SIG-M5 treated with dmso at 0.1 percent for 504 hours (cell line): Measurements from ENCODE around the gene C11orf97.
A peak's percentile ranks its signal among the peaks of the same experiment; 100 is the strongest.

Source experiments
- DNase-seq: peaks from one replicate; lab custom pipeline; 2025; ENCODE audit not compliant: unreplicated experiment; lab: John Stamatoyannopoulos, UW

The C11orf97 gene

GRCh38 chr11:94524341-94524740 lies 12.1 kb downstream of the C11orf97 start:
- no peak for DNase-seq

GRCh38 chr11:94525546-94526324 lies 13.5 kb downstream of the C11orf97 start:
- DNase-seq: no peak

- peak; percentile 56 for DNase-seq
Measured at GRCh38 chr11:94526645-94527438, 14.6 kb downstream of the C11orf97 start.

GRCh38 chr11:94528551-94528950 lies 16.3 kb downstream of the C11orf97 start:
- DNase-seq: no peak

DNA sequence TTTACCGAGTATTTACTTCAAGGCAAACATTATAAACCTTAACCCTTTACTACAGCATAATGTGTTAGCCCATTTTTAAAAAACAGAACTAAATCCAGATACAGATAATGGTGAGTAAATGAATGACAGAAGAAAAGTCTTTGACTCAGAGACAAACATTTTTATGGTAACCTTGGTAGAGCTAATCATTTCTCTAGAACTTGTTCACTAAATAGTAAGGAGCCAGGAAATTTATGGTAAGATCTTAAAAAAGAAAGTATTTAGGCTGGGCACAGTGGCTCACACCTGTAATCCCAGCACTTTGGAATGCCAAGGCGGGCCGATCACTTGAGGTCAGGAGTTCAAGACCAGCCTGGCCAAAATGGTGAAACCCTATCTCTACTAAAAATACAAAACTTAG lies 19.9 kb downstream of the C11orf97 start:
- no peak for DNase-seq

GRCh38 chr11:94533206-94533605 lies 20.9 kb downstream of the C11orf97 start:
- no peak for DNase-seq

GRCh38 chr11:94533696-94534630 lies 21.7 kb downstream of the C11orf97 start:
- DNase-seq: peak; percentile 83

DNA sequence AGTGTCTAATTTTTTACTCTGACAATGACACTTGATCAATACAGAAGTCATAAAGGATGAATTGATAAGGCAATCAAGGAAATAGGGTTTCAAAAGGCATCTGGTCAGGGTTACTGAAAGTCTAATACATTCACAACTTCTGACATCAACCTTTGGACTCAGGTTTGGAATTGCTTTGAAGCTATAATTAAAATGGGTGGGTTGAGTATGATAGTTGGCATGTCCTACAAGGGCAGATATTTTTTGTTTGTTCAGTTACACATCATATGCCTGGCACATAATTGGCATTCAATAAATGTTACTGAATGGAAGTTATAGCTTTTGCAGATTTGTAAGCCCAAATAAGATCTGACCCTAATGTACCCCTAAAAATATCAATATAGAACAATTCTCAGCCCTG lies 24.1 kb downstream of the C11orf97 start:
- DNase-seq: no peak

GRCh38 chr11:94537031-94537600 lies 24.9 kb downstream of the C11orf97 start:
- no peak for DNase-seq

- DNase-seq: no peak
Measured at GRCh38 chr11:94539420-94539819, 27.2 kb downstream of the C11orf97 start.

- peak; percentile 84 for DNase-seq
Measured at GRCh38 chr11:94543695-94544645, 31.7 kb downstream of the C11orf97 start, which contains the start of gene FUT4. Gene FUT4 (plus strand): TSS chr11:94543921. CDS start chr11:94544134, 213 bp downstream.

GRCh38 chr11:94544646-94545263 lies 32.5 kb downstream of the C11orf97 start:
- peak; percentile 27 for DNase-seq

- DNase-seq: peak; percentile 23
Measured at GRCh38 chr11:94545264-94546161, 33.3 kb downstream of the C11orf97 start.

- DNase-seq: no peak
Measured at GRCh38 chr11:94546162-94546470, 33.9 kb downstream of the C11orf97 start.

- DNase-seq: peak; percentile 42
Measured at GRCh38 chr11:94546886-94547285, 34.6 kb downstream of the C11orf97 start.

DNA sequence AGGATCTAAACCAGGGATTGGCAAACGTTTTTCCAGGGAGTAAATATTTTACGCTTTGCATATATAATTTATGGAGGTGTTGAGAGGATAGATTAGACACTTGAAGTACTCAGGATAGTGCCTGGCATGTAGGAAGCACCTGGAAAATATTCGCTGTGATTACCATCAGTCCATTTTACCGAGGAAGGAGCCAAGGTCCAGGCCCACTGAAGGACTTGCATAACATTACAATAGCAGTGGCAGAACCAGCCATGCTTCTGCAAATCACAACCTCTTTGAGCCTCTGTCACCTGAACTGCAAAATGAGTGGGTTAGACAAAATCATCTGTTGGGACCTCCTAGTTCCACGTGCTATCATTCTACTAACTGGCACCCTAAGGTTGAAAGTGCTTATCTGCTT lies 36.9 kb downstream of the C11orf97 start:
- DNase-seq: no peak

DNA sequence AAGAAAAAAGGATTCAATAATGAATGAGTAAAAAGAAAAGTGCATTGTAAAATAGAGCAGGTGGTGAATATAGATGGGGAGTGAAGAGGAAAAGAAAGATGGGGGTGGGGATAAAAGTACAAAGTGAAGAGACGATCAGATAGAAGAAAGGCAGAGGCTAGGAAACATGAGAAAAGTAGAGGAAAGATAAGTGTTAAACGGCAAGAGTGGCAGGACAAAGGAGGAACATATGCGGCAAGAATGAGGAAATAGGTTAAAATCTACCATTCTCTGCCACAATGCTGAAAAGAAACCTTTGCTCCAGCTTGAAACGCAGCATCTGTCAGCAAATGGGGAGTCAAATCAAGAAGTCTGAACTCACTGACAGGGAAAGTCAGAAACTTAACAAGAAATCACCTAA lies 38.3 kb downstream of the C11orf97 start:
- peak; percentile 68 for DNase-seq

DNA sequence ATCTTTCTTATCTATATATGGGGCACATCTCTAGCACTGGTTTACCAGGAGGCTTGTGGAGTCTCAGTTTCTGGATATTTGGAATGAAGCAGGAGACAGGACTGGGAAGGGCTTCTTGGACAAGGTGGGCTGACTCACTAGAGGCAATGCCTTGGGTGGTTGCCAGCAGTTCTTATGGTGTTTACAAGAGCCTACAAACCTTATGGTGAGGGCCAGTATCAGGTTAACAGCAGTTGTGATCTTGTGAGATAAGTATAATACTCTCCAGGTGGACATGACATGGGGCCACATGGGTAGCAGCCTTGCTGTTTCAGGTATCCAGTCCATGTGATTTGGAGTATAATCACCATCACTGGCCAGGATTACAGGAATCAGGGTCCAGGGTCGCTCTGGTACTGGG lies 41.7 kb downstream of the C11orf97 start:
- DNase-seq: no peak
